WERI-Rb-1 (cell line): ENCODE results near the gene KCP.

ENCODE experiments used
- DNase-seq: peaks from one replicate; pipeline ENCODE4 v3.0.0-alpha.2; 2020
- H3K27ac ChIP-seq: fragments of 250-450 bp; sonication (Bioruptor Pico); 2 replicates; pipeline ENCODE4 v1.5.1; 2020; ENCODE audit warnings: mild to moderate bottlenecking, moderate library complexity
- H3K27me3 ChIP-seq: fragments of 250-450 bp; sonication (Bioruptor Pico); 2 replicates; pipeline ENCODE4 v1.5.1; 2021; ENCODE audit warnings: mild to moderate bottlenecking, low read depth, moderate library complexity; ENCODE audit not compliant: insufficient read depth, severe bottlenecking
- H3K36me3 ChIP-seq: fragments of 250-450 bp; sonication (Bioruptor Pico); 2 replicates; pipeline ENCODE4 v1.5.1; 2020; ENCODE audit warnings: mild to moderate bottlenecking, moderate library complexity
- H3K4me3 ChIP-seq: 2 replicates; pipeline ENCODE4 v1.5.1; 2011; ENCODE audit warnings: low read depth, mild to moderate bottlenecking, control low read depth, low read length
- H3K9me3 ChIP-seq: fragments of 250-450 bp; sonication (Bioruptor Pico); 2 replicates; pipeline ENCODE4 v1.5.1; 2021; ENCODE audit warnings: mild to moderate bottlenecking, moderate library complexity; ENCODE audit not compliant: severe bottlenecking
- CTCF ChIP-seq: IDR thresholded peaks from 2 replicates; pipeline ENCODE4 v1.5.1; 2011; ENCODE audit warnings: low read depth, mild to moderate bottlenecking, control low read depth, inconsistent platforms, low read length

Gene KCP

GRCh38 chr7:128841921-128842673 lies 68.4 kb downstream of the KCP start:
- no peak overlapping the region for H3K4me3 ChIP-seq
- no peaks in the 10 kb centered on the region for H3K9me3 ChIP-seq
- no peak overlapping the region; the same call in 1 of the 2 replicates for H3K27ac ChIP-seq
- H3K27me3 ChIP-seq, result no peaks in the 10 kb centered on the region
- peak; percentile 92 for TF ChIP-seq CTCF
- no peaks in the 10 kb centered on the region for H3K36me3 ChIP-seq
- peak; percentile 70 for DNase-seq

DNA sequence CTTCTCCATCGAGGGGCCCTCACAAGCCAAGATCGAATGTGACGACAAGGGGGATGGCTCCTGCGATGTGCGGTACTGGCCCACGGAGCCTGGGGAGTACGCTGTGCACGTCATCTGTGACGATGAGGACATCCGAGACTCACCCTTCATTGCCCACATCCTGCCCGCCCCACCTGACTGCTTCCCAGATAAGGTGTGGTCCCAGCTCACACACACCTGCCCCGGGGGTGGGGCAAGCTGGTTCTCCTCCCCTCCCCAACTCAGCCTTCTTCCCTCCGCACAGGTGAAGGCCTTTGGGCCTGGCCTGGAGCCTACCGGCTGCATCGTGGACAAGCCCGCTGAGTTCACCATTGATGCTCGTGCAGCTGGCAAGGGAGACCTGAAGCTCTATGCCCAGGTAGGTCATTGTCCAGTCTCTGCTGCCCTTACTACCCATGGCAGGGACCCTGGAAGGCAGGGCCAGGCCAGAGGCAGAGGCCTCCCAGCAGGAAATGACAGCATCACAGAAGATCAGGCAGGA lies 69.3 kb downstream of the KCP start:
- no peak for DNase-seq
- Histone ChIP-seq H3K9me3 (no peaks in the 10 kb centered on the region), H3K4me3 (no peak overlapping the region), H3K36me3 (no peaks in the 10 kb centered on the region), H3K27ac (no peak overlapping the region), H3K27me3 (no peaks in the 10 kb centered on the region)
- TF ChIP-seq CTCF, result no peak

DNA sequence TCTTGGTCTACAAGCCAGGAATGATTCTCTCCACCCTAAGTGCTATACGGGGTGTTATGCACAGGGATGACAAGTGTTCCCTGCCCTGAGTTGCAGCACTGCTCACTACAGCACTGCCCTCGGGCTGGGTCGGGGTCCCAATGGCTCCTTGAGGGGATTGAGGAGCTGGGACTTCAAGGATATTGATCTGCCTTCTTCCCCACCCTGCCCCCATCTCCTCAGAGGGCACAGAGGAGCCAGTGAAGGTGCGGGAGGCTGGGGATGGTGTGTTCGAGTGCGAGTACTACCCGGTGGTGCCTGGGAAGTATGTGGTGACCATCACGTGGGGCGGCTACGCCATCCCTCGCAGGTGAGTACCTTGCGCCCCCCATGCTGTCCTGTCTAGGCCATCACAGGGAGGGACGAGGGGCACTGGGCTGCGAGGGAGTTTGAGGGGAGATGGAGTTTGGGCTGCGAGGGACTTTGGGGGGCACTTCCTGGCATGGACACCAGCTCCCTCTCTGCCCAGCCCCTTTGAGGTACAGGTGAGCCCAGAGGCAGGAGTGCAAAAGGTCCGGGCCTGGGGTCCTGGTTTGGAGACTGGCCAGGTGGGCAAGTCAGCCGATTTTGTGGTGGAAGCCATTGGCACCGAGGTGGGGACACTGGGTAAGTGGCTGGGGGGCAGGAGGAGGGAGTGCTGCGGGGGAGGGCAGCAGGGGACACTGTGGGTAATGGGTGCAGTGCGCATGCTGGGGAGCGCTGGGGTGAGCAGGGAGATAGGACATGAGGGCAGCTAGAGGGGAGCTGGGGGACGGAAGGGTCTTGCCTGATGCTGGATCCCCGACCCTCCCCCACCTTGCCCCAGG lies 70.0 kb downstream of the KCP start:
- no peaks in the 10 kb centered on the region for H3K9me3 ChIP-seq
- no peaks in the 10 kb centered on the region for H3K36me3 ChIP-seq
- no peak for DNase-seq
- H3K27me3 ChIP-seq, result no peaks in the 10 kb centered on the region
- no peak overlapping the region for H3K4me3 ChIP-seq
- H3K27ac ChIP-seq, result no peak overlapping the region
- TF ChIP-seq CTCF, result no peak

DNA sequence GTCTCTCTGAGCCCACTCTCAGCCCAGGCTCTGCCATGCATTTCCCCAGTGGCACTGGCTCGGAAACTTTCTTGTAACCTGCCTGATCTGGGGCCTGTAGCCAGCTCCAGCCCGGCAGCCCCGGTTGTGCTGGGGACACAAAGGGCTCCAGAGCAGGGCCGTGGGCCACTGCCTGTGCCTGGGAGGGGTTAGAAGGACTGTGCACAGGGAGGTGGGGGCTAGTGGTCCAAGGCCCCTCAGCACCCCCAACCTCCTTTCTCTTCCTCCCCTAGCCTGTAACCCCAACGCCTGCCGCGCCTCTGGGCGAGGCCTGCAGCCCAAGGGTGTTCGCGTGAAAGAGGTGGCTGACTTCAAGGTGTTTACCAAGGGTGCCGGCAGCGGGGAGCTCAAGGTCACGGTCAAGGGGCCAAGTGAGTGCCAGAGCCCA lies 70.7 kb downstream of the KCP start:
- Histone ChIP-seq H3K27me3 (no peaks in the 10 kb centered on the region), H3K36me3 (no peaks in the 10 kb centered on the region), H3K9me3 (no peaks in the 10 kb centered on the region), H3K27ac (no peak overlapping the region), H3K4me3 (no peak overlapping the region)
- no peak for TF ChIP-seq CTCF
- DNase-seq, result no peak

DNA sequence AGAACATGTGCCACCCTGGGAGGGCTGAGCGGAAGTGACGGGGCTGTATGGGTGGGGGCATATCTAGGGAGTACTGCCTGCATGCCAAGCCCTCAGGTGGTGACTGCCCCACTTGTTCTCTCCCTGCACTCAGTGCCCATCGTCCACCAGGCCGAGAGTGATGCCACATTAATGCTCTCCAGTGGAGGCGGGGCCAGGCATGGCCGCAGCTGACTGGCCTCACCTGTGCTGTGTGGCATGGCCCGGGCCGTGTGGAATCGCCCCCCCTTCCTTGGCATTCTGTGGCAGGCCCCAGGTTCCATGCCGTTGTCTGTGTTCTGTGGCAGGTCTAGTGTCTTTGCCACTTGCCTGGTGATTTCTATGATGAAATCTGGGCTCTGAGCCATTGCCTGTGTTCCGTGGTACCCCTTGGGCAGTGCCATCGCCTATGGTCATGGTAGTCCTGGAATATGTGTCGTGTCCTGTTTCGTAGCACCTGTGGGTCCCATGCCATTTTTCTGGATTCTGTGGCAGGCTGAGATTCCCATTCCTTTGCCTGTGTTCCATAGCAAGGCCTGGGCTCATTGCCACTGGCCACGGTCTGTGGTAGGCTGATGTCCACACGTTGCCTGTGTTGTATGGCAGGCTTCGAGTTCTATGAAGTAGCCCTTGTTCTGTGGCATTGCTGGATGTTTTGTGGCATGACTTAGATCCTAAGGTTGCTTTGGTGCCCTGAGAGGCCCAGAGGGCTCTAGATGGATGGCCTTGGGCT lies 71.4 kb downstream of the KCP start:
- no peak overlapping the region for H3K4me3 ChIP-seq
- TF ChIP-seq CTCF, result no peak
- H3K27ac ChIP-seq, result no peak overlapping the region
- no peaks in the 10 kb centered on the region for H3K27me3 ChIP-seq
- no peaks in the 10 kb centered on the region for H3K36me3 ChIP-seq
- DNase-seq, result no peak
- H3K9me3 ChIP-seq, result no peaks in the 10 kb centered on the region
